Fibroblast of villous mesenchyme (primary cell): ENCODE data around the gene PGM2L1. TPM values are rescaled to one million over a fixed set of nuclear protein-coding genes. Genes with fewer than 3 reads are reported as not detected.

ENCODE experiments used
- DNase-seq: peaks from one replicate; pipeline ENCODE4 v3.0.0-alpha.2; 2010; ENCODE audit warnings: low read depth
- H3K4me3 ChIP-seq: 2 replicates; pipeline ENCODE4 v1.5.1; 2011; ENCODE audit warnings: low read depth, mild to moderate bottlenecking, low read length
- total RNA-seq: library from RNA; depleted of rRNA; stranded (reverse); fragments of >200 nt; gene quantifications from 2 replicates; pipeline ENCODE4 v1.2.3, GENCODE V29; 2012
- TF ChIP-seq, protein P1 (sequence below): IDR thresholded peaks from 2 replicates; pipeline ENCODE4 v1.5.1; 2012; ENCODE audit warnings: low read depth, mild to moderate bottlenecking, low read length; ENCODE audit not compliant: insufficient read depth

PGM2L1 gene
- total RNA-seq, 1 donor, result 2.6 TPM

DNA sequence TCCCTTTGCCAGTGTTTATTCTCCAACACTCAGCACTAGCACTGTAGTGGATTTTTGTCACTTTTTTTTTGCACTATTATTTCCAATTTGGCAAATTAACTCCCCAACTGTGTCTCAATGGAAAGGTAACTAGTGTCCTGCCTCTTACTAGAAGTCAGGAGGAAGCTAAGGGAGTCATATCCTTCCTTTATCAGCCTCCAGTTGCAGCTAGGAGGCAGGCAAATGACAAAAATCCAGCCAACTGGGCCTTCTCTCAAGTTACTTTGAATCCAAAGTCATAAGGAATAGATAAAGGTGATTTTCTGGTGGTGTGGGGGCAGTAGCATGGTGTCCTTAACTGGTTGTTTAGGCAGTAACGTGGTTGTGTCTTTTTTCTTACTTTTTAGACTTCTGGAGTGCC, 71.2 kb downstream of the PGM2L1 start:
- TF ChIP-seq, protein P1, sequence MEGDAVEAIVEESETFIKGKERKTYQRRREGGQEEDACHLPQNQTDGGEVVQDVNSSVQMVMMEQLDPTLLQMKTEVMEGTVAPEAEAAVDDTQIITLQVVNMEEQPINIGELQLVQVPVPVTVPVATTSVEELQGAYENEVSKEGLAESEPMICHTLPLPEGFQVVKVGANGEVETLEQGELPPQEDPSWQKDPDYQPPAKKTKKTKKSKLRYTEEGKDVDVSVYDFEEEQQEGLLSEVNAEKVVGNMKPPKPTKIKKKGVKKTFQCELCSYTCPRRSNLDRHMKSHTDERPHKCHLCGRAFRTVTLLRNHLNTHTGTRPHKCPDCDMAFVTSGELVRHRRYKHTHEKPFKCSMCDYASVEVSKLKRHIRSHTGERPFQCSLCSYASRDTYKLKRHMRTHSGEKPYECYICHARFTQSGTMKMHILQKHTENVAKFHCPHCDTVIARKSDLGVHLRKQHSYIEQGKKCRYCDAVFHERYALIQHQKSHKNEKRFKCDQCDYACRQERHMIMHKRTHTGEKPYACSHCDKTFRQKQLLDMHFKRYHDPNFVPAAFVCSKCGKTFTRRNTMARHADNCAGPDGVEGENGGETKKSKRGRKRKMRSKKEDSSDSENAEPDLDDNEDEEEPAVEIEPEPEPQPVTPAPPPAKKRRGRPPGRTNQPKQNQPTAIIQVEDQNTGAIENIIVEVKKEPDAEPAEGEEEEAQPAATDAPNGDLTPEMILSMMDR, result no peak
- no peak for DNase-seq
- no peak overlapping the region for H3K4me3 ChIP-seq

DNA sequence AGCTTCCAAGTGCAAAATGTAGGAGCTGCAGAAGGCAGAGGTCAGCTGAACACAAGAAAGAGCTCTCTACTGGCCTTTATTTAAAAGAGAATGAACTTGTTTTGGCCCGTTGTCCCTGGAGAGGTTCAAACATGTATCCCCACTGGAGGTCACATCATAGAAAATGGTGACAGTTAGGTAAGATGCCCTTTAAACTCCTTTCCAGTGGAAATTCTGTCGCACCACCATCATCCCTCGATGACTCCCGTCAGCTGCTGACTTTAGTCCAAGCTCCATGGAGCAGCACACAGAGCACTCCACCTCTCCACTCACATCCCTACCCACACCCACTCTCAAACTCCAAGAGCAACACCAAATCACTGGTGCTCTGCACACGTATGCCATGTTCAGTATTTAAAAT, 71.6 kb downstream of the PGM2L1 start:
- H3K4me3 ChIP-seq, result no peak overlapping the region
- TF ChIP-seq, protein P1, result no peak
- no peak for DNase-seq

DNA sequence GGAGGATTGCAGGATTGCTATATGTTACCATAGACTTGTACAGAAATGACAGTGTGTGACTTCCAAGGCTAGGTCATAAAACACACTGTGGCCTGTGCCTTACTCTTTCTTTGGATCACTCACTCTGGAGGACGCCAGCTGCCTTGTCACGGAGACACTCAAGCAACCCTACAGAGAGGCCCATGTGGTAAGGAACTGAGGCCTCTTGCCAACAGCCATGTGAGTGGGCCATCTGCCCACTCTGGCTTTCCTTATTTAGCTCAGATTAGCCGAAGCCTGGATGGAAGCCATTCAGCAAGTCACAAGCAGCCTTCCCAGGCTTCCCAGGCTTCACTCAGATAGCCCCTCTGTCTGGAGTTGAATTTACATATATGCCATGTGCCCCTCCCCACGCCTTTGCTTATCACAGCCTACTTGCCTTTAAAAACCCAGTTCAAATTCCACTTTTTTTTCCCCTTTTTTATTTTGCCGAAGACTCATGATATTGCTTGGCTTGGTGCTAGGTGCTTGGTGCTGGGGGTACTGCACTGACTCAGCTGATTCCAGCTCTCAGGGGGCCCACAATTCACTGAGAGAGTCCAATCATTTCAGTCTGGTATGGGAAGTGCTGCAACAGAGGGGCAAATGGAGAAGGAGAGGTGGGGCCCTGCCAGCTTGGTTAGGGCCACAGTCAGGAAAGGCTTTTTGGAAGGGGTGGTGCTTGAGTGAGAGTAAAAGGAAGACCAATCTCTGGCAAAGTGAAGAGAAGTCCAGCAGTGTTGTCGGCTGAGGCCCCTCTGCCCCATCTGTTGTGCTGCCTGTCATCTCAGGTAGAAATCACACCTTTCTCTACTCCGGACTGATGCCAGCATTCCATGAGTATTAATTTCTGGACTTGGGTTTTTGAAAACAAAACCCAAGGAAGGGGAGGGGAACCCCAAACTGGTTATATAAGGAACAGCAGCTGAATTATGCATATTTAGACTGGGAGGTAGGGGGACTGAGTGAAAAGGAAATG, 72.3 kb downstream of the PGM2L1 start:
- TF ChIP-seq, protein P1, result no peak
- peak; percentile 82 for DNase-seq
- no peak overlapping the region for H3K4me3 ChIP-seq

DNA sequence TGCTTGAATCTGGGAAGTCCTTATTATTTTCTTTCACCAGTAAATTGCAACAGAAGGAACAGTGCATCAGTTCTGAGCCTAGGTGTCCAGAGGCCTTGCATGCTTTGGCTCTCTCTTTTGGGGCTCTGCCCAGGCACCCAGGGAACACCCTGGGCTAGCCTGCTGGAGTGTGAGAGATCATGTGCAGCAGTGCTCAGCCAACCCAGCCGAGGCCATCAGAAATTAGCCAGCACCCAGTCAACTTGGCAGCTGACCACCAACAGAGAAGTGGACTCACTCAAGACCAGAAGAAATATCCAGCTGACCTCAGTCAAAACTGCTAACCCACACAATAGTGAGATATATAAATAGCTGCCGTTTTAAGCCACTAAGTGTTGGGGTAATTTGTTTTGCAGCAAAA, 75.6 kb downstream of the PGM2L1 start:
- no peak overlapping the region for H3K4me3 ChIP-seq
- TF ChIP-seq, protein P1, result no peak
- no peak for DNase-seq

DNA sequence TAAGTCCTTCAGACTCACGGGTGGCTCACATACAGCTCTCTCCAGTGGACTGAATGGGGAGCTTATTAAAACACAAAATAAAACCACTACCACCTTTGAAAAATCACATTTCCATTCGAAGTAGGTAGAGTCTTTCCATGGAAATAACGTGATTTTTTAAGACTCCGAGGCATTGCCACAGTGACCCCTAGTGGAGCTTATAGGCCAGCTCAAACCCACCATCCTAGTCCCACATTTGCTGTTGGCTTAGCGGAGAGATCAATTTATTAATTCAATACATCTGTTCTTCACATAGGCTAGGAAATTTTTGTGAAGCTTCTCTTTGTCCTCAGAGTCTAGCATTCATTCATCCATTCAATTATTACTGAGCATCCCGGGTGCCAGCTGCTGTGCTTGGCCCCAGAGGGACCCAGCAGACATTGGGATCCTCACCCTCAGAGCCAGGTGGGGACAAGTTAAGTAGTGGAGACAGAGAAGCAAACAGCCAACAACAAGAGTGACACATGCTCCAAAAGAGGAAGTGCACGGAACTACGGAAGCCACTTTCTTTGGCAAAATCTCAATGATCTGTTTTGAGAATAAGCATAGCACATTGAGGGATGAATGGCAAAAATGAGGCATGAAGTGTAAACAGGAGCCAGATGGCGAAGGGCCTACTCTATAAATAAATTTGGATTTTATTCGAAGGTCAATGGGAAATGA, 76.6 kb downstream of the PGM2L1 start:
- no peak overlapping the region for H3K4me3 ChIP-seq
- no peak for DNase-seq
- TF ChIP-seq, protein P1, result peak; percentile 62

DNA sequence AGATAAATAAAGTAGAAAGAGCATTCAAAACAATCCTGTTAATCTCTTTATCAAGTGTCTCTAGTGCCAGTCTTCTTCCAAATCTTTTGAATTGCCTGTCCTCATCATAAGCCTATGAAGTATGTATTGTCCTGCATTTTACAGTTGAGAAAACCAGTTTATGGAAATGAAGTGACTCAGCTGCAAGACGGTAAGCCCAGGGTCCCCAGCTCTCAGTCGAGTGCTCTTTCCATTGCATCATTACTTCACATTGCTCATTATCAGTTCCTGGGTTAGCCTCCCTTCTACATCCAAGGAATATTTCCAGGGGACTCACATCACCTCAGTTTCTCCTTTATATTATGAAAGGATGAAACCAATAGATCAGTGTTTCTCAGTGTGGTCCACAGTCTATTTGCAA, 77.7 kb downstream of the PGM2L1 start:
- TF ChIP-seq, protein P1, result no peak
- no peak overlapping the region for H3K4me3 ChIP-seq
- DNase-seq, result no peak
